Stimulated activated CD8-positive, alpha-beta memory T cell treated with anti-CD3 and anti-CD28 coated beads, Interleukin-4, amount 100 ng/mL, for 4 hours (primary cell): Measurements from ENCODE around the gene KIZ.
A peak's percentile ranks its signal among the peaks of the same experiment; 100 is the strongest.
"Not testable (repeated sequence)": the region's sequence is repeated elsewhere in the genome, so short reads cannot be mapped to it uniquely, and the experiment has no call there.

Experiments used
- DNase-seq, 2 donors: peaks; one replicate each; pipeline ENCODE4 v3.0.0-alpha.2; 2020; ENCODE audit warnings: low read depth in 2 of 2, low spot score in 1 of 2

The KIZ gene

GRCh38 chr20:21229163-21229562, 103.3 kb downstream of the KIZ start:
- no peak for DNase-seq

DNA sequence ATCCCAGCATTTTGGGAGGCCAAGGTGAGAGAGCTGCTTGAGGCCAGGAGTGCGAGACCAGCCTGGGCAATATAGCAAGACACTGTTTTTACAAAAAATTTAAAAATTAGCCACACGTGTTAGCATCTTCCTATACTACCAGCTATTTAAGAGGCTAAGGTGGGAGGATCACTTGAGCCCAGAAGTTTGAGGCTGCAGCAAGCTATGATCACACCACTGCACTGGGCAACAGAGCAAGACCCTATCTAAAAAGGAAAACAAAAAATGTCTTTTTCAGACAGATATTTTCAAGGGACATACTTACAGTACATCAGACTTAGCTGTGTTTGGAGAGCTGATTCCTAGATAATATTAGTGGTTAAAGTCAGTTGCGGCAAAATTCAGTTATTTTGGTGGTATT, 104.3 kb downstream of the KIZ start:
- DNase-seq: no peak

- DNase-seq: no peak
These were observed 104.8 kb downstream of the KIZ start for GRCh38 chr20:21230686-21231085.

- DNase-seq: no peak
These were observed 106.8 kb downstream of the KIZ start for GRCh38 chr20:21232546-21233280.

- no peak for DNase-seq
These were observed 108.4 kb downstream of the KIZ start for GRCh38 chr20:21234324-21234723.

- no peak for DNase-seq
These were observed 109.1 kb downstream of the KIZ start for GRCh38 chr20:21234806-21235483.

DNA sequence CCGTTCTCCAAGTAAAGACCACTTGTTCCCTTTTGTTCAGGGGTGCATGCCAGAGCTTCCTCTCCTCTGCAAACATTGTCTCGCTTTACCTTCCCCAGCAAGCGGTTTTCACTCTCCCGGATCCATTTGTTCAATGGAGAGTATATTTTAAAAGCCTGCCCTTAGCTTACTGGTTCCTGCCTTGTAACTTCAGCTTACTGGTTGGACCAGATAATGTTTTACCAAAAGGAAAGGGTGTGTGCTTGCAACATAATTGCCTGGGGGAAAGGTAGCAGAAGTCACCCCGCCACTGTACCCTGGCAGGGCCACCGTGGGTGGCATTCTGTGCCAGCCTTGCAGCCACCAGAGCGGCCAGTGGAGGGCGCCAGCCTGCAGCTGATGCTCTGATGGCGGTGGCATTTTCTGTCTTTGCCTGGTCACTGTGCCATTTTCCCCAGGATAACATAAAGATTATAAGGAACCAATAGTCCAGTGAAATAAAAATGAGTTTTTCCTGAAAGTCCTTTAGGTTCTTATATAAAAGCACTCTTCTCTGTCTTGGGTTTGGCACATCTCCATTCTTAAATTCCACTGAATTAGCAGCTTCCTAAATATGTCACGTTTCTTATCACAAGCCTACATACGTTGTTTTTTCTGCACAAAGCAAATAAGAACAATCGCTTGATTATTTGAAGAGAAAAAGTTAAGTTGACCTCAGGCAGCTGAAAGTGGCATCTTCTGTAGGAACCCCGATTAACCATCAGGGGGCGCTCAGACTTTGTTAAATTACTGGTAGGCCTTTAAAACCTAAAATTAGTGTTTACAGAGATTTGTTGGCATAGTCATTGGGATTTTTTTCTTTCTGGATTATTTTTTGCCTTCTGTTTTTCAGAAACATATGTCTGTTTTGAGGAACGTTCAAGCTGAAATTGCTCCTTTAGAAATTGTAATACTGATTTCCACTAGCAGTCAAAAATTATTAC, 109.9 kb downstream of the KIZ start:
- peak in 1 of 2 donors; percentile 41 for DNase-seq

- no peak for DNase-seq
These were observed 112.3 kb downstream of the KIZ start for GRCh38 chr20:21237956-21238799.

GRCh38 chr20:21238818-21239536, 113.1 kb downstream of the KIZ start:
- DNase-seq: no peak

GRCh38 chr20:21240394-21240793, 114.5 kb downstream of the KIZ start:
- DNase-seq: no peak

GRCh38 chr20:21241406-21241805, 115.5 kb downstream of the KIZ start:
- no peak for DNase-seq

DNA sequence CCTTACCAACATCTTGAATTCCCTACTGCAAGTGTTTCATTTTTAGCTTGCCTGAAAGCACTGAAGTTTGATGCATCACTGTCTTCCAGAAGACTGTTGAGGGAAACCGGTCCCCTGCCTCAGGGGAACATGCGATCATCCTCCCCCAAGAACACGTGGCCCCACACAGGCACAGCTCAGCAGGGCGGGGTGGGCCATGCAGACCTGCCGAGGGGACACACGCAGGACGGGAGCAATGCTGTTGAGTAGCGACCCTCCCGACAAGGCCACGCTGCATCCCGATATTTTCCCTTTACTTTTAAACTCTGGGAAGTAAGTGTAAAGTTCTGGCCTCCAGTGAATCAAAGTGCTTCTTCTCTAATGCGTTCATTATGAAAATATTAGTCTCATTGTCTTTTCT, 117.9 kb downstream of the KIZ start:
- no peak for DNase-seq

- no peak for DNase-seq
These were observed 118.9 kb downstream of the KIZ start for GRCh38 chr20:21244808-21245207.

DNA sequence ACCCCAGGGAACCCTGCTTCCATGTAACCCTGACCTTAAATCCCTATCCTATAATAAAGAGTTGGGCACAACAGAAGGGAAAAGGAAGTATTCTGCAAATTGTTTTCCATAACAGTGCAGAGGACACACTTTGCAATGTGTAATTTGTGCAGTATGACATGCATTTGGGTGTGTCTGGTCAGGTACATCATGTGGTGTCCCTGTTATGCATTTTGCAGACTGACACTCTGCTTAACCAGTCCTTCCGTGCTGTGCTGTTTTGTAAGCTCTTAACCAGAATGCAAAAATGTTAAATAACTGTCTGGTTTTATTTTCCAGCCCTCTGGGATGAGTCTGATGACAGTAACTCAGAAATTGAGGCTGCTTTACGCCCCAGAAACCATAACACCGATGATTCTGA, 120.3 kb downstream of the KIZ start:
- DNase-seq: no peak

- DNase-seq: not testable (repeated sequence)
These were observed 121.8 kb downstream of the KIZ start for GRCh38 chr20:21247603-21248095.

DNA sequence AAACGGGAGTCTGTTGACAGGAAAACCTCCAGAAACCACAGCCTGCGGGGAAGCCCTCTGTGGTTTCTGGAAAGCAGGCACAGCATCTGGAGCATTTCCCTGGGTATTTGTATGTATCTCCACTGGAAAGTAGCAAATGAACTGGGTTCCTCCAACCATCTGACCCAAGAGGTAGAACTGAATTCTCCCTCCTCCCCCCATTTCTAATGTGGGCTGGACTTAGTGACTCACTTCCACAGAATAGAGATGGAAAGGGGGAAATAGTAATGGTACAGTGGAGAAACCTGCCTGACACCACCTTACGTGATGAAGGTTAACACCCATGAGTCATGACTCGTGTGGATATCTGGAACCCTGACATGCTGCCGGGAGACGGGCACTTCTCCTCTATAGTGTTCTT, 125.4 kb downstream of the KIZ start:
- DNase-seq: no peak

DNA sequence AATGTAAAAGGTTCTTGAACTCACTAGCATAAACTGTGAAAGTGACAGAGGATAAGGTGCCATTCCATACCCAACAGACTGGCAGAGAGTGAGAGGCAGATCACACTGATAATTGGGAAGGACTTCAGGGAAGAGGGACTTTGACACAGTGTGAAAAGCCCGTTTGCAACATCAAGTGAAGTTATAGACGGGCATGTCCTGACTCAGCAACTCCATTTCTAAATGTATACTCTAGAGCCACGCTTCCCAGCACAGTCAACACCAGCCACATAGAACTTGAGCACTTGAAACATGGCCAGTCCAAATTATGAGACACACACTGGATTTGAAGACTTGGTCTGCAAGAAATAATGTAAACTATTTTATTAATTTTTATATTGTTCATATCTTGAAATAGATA, 131.3 kb downstream of the KIZ start:
- no peak for DNase-seq

- DNase-seq: no peak
These were observed 132.5 kb downstream of the KIZ start for GRCh38 chr20:21258411-21258810.

GRCh38 chr20:21259346-21259745, 133.5 kb downstream of the KIZ start:
- DNase-seq: no peak

- no peak for DNase-seq
These were observed 136.9 kb downstream of the KIZ start for GRCh38 chr20:21262812-21263211.
